Endometrial microvascular endothelial cells (primary cell): ENCODE results near the gene L3MBTL1. TPM values are rescaled to one million over a fixed set of nuclear protein-coding genes. Genes with fewer than 3 reads are reported as not detected.
"Not testable (repeated sequence)": the region's sequence is repeated elsewhere in the genome, so short reads cannot be mapped to it uniquely, and the experiment has no call there.

Experiments
- in situ Hi-C: cut with HindIII; loops from 2 replicates; pipeline ENCODE4 v1.10.0; 2017; ENCODE audit warnings: low sequenced_read_pairs, low pct_unique_long_range_greater_than_20kb; ENCODE audit errors: inconsistent ontology term
- total RNA-seq: library from RNA; depleted of rRNA; stranded (reverse); fragments of >200 nt; gene quantifications from one replicate; pipeline ENCODE4 v1.2.3, GENCODE V29; 2015; ENCODE audit errors: inconsistent ontology term

The L3MBTL1 gene
- total RNA-seq, 1 donor from 2014 or later, result 1.3 TPM

DNA sequence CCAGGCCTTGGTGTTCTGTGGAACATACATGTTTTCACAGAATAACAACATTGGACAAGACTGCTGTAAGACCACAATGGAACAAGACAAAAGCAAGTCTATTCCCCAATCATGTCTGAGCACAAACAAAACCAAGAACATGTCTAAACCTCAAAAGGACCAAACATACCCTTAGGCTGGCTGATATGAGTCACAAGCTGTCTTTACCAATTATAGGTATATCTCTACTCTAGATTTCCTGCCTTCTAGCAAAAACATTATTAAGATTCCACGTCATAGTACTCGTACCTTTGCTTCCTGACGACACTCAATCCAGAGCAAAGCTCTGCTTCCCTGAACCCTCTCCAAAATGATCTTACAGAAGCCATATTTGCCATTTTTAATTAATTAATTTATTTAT lies 15.4 kb upstream of the L3MBTL1 start:
- in situ Hi-C loops, result no loop called here

DNA sequence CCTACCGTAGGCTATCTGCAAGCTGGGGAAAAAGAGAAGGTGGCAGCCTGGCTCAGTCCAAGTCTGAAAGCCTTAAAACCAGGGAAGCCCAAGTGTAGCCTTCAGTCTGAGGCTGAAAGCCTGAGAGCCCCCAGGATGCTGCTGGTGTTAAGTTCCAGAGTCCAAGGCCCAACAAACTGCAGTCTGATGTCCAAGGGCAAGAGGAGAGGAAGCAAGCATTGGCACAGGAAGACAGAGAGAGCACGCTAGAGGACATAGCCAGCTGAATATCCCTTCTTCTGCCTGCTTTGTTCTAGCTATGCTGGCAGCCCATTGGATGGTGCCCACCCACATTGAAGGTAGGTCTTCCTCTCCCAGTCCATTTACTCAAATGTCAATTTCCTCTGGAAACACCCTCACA lies 12.1 kb upstream of the L3MBTL1 start:
- in situ Hi-C loops, result no loop called here

DNA sequence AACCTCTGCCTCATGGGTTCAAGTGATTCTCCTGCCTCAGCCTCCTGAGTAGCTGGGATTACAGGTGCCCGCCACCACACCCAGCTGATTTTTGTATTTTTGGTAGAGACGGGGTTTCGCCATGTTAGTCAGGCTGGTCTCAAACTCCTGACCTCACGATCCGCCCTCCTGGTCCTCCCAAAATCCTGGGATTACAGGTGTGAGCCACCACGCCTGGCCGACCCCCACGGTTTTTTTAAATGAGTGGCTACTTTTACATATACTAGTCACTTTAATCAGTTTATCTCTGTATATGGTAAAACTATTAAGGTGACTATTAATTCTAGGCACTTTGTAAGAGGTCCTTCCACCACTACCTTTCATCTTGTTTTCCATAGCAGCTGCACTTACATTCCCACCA lies 5.5 kb upstream of the L3MBTL1 start:
- in situ Hi-C loops, result not testable (repeated sequence)

DNA sequence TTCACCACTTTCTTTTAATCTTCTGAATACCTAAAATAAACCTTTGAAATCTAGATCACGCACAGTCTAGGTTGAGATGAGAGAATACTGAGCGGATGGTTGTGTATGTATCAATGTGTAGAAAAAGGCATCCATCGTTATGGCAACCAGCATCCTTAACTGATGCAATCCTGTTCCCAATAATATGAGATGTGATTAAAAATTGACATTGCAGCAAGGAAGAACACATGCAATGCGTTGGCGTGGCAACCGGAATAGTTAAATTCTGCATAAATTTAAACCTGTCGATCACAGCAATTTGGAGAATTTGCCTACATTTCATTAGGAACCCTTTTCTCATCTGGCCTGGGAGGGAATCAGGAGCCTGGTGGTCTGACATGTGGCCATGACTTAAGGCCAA lies 1.3 kb upstream of the L3MBTL1 start:
- in situ Hi-C loops, result no loop called here

DNA sequence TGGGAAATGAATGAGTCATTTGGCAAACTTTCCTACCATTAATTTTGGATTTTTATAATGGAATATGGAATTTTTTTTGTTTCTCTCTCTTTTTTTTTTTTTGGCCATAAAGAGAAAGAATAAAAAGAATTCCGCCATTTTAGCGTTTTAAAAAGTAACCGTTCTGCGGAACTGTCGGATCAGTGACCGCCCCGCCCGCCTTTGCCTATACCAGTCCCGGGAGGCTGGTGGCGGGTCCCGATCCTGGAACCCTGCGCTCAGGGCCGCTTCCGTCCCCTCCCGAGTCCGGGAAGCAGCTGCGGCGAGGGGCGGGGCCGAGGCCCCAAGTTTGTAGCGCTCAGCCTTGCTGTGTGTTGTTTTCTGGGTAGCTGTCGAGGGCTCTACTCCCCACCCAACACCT lies 609 bp downstream of the L3MBTL1 start:
- in situ Hi-C loops, result no loop called here

- in situ Hi-C loops, result no loop called here
Measured at GRCh38 chr20:43508604-43509040, 1.1 kb downstream of the L3MBTL1 start.

DNA sequence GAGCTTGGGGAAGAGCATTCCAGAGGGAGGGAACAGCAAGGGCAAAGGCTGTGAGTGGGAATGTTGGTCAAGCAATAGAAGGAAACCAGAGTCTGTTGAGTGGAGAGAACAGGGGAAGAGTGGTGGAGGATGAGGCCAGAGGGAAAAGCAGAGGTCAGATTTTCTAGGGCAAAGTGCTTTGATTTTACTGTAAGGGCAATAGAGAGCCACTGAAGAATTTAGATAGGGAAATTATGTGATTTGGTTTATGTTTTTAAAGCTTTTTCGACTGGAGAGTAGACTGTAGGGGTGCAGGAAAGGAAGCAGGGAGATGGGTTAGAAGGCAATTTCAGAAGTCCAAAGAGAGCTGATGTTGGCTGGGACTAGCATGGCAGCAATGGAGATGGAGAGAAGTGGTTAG lies 4.4 kb downstream of the L3MBTL1 start:
- in situ Hi-C loops, result no loop called here

DNA sequence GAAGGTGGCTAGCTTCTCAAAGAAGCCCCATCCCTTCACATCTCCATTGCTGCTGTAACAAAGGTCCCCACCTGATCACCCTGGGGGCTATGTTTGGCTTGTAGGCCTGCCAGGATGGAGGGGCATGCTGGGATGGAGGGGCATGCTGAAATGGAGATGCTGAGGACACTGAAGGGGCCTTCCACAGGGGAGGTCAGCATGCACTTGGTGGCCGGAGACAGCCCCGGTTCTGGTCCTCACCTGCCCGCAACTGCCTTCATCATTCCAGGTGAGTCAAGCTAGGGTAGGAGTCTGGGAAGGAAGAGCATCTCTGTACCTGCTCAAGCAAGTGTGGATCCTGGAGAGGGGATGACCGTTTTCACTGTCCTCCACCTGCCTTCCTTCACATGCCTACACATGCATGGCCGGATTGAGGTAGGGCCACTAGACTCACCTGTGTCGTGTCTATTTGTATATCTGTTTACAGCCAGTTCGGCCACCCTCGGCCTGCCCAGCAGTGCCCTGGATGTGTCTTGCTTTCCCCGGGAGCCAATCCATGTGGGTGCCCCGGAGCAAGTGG lies 6.0 kb downstream of the L3MBTL1 start:
- in situ Hi-C loops, result no loop called here

DNA sequence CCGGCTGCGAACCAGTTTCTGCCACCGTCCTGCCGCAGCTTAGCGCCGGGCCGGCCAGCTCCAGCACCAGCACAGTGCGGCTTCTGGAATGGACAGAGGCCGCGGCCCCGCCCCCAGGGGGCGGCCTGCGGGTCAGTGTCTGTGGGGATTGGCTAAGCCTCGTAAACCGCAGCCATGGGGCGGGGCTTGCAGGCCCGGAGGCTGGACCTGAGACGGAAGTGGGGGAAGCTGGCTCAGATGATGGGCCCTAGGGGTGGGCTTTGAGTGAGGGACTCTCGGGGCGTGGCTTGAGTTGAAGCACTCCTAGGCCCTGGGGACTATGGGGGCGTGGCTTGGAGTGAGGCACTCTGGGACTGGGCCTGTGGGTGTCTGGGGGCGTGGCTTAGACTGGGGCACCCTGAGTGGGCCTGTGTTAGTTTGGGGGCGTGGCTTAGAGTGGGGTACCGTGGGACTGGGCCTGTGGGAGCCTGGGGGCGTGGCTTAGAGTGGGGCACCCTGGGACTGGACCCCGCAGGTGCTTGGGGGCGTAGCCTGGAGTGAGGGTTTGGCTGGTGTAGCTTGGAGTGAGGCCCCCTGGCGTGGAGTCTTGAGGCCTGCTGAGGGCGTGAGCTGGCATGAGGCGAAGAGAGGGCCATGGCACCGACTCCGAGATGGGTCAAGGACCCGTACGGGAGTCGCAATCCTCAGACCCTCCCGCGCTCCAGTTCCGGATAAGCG lies 6.6 kb downstream of the L3MBTL1 start:
- in situ Hi-C loops, result no loop called here

DNA sequence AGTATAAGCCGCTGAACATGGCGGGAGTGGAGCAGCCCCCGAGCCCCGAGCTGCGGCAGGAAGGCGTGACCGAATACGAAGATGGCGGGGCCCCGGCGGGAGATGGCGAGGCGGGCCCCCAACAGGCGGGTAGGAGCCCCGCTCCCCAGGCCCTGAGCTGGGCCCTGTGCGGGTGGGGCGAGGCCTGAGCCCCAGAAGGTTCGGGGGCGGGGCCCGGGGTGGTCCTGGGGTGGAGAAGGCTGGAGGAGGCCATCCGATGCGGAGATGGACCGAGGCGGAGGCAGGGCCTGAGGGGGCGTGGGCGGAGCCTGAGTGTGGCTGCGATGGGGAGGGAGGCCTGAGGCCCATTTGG lies 7.1 kb downstream of the L3MBTL1 start:
- in situ Hi-C loops, result no loop called here

GRCh38 chr20:43515628-43516027 lies 8.1 kb downstream of the L3MBTL1 start:
- in situ Hi-C loops, result no loop called here

- in situ Hi-C loops, result no loop called here
Measured at GRCh38 chr20:43516251-43516824, 8.8 kb downstream of the L3MBTL1 start.

- in situ Hi-C loops, result no loop called here
Measured at GRCh38 chr20:43520074-43520630, 12.7 kb downstream of the L3MBTL1 start.

GRCh38 chr20:43525021-43525420 lies 17.5 kb downstream of the L3MBTL1 start:
- in situ Hi-C loops, result no loop called here

DNA sequence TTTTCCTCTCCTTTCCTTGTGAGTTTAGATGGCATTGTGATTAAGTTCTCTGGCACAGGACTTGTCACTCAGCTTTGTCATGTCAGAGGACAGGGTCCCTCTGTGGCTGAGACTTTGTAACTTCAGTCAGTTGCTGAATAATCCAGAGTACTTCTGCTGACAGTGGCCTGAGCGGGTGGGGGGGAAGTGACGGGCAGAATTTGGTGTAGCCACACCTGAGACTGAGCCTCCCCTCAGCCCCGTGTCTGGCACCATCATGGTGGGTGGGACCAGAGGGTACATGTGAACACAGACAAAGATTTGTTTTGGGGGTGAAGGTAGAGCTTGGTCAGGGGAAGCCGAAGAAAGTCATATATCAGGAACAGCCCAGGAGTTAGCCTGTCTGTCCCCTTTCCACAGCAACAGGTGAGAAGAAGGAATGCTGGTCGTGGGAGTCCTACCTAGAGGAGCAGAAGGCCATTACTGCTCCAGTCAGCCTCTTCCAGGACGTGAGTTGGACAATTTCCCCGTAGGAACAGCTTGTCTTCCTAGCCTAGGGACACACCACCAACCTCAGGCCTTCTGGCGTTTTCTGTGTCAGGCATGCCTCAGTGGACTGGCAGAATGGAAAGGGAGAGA lies 20.9 kb downstream of the L3MBTL1 start:
- in situ Hi-C loops, result no loop called here

DNA sequence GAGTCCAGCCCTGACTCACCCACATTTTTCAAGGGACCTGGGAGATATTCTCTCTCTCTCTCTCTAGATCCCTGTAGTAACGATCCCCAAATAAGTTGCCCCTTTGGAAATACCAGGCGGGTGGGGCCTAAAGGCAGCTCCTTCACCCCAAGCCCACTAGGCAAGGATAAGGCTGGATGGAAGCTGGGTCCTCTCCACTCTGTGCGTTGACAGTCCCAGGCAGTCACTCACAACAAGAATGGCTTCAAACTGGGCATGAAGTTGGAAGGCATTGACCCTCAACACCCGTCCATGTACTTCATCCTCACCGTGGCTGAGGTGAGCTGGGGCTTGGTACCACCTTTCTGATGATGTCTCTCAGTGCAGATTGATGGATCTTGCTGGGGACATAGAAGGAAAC lies 21.6 kb downstream of the L3MBTL1 start:
- in situ Hi-C loops, result no loop called here

GRCh38 chr20:43529457-43530153 lies 22.1 kb downstream of the L3MBTL1 start:
- in situ Hi-C loops, result no loop called here

- in situ Hi-C loops, result no loop called here
Measured at GRCh38 chr20:43530321-43531090, 23.0 kb downstream of the L3MBTL1 start.

- in situ Hi-C loops, result no loop called here
Measured at GRCh38 chr20:43531091-43531443, 23.6 kb downstream of the L3MBTL1 start.
